OCI-LY3 (cell line): ENCODE measurements around the gene TIAM2.

Experiments
- H2AFZ ChIP-seq: fragments of 200-600, 300-600 bp; shearing (Covaris generic); 2 replicates; pipeline ENCODE4 v1.6.0; 2014; ENCODE audit warnings: antibody characterized with exemption, low read depth, low read length
- H3K27ac ChIP-seq: fragments of 200-600, 300-600 bp; sonication (generic); 2 replicates; pipeline ENCODE4 v1.5.1; 2014; ENCODE audit warnings: mild to moderate bottlenecking, low read length, moderate library complexity, mixed read lengths
- H3K27me3 ChIP-seq: fragments of 200-600, 300-600 bp; sonication (generic); 2 replicates; pipeline ENCODE4 v1.6.1; 2014; ENCODE audit warnings: low read depth, low read length, mixed read lengths
- H3K36me3 ChIP-seq: fragments of 200-600, 300-600 bp; sonication (generic); replicated peaks from 2 replicates; pipeline ENCODE3; 2014; ENCODE audit warnings: low read depth, low read length, mixed read lengths
- H3K4me1 ChIP-seq: fragments of 300-600, 200-600 bp; sonication (generic); 2 replicates; pipeline ENCODE4 v1.6.1; 2014; ENCODE audit warnings: low read length, mixed read lengths
- H3K4me2 ChIP-seq: fragments of 200-600, 300-600 bp; sonication (generic); 2 replicates; pipeline ENCODE4 v1.6.1; 2014; ENCODE audit warnings: low read length, mixed read lengths
- H3K4me3 ChIP-seq: fragments of 300-600, 200-600 bp; sonication (generic); 2 replicates; pipeline ENCODE4 v1.5.1; 2014; ENCODE audit warnings: antibody characterized with exemption, mild to moderate bottlenecking, low read length, moderate library complexity
- H3K79me2 ChIP-seq: fragments of 300-600, 200-600 bp; shearing (Covaris generic); 2 replicates; pipeline ENCODE4 v1.6.1; 2014; ENCODE audit warnings: mild to moderate bottlenecking, low read length, mixed read lengths
- H3K9ac ChIP-seq: fragments of 300-600, 200-600 bp; shearing (Covaris generic); 2 replicates; pipeline ENCODE4 v1.6.0; 2014; ENCODE audit warnings: mild to moderate bottlenecking, low read length, moderate library complexity
- H3K9me3 ChIP-seq: fragments of 200-600, 300-600 bp; shearing (Covaris generic); 2 replicates; pipeline ENCODE4 v1.6.1; 2014; ENCODE audit warnings: low read length, mixed read lengths; ENCODE audit not compliant: insufficient read depth
- H4K20me1 ChIP-seq: fragments of 200-600, 300-600 bp; sonication (generic); 2 replicates; pipeline ENCODE4 v1.6.1; 2016; ENCODE audit warnings: low read length, mixed read lengths; ENCODE audit not compliant: insufficient read depth
- CTCF ChIP-seq: fragments of 200-600, 300-600 bp; sonication (generic); IDR thresholded peaks from 2 replicates; pipeline ENCODE4 v1.5.1; 2014; ENCODE audit warnings: antibody characterized with exemption, low read length, low read depth
- EZH2phosphoT487 ChIP-seq: fragments of 200-600 bp; shearing (Covaris generic); IDR thresholded peaks from 2 replicates; pipeline ENCODE4 v1.6.1; 2018; ENCODE audit warnings: antibody characterized with exemption, mixed run types, low read depth

TIAM2 gene

DNA sequence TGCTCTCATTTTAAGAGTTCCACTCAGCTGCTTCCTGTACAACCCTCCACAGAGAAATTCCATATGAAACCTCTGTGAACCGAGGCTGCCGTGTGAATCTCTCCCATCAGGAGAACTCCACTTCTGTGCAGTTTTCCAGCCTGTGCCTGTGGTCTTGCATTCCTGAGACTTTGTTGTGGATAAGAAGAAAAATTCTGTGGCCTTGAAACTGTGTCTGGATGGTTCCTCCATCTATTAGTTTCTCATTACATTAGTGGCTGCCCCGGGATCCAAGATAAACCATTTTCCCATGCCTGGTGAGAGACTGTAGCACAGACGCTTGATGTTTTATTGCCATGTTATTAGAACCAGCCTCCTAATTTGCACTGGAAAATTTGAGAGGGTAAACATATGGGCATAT, 40.8 kb upstream of the TIAM2 start:
- Histone ChIP-seq H3K27ac (no peak overlapping the region), H2AFZ (no peak overlapping the region), H3K79me2 (no peaks in the 10 kb centered on the region), H3K4me3 (no peak overlapping the region), H3K4me2 (no peak overlapping the region), H4K20me1 (no peaks in the 10 kb centered on the region), H3K36me3 (no peaks in the 10 kb centered on the region), H3K9ac (no peak overlapping the region), H3K9me3 (no peaks in the 10 kb centered on the region), H3K27me3 (no peaks in the 10 kb centered on the region), H3K4me1 (peaks cover 18% of the 10 kb centered on the region)
- no peak for TF ChIP-seq CTCF
- TF ChIP-seq EZH2phosphoT487: no peak

GRCh38 chr6:154956771-154957522, 38.2 kb upstream of the TIAM2 start:
- TF ChIP-seq EZH2phosphoT487 (no peak), CTCF (no peak)
- Histone ChIP-seq H3K4me3 (no peak overlapping the region), H3K9me3 (no peaks in the 10 kb centered on the region)

GRCh38 chr6:154958469-154958868, 36.6 kb upstream of the TIAM2 start:
- Histone ChIP-seq H3K27ac (no peak overlapping the region), H3K4me1 (no peaks in the 10 kb centered on the region), H4K20me1 (no peaks in the 10 kb centered on the region), H2AFZ (no peak overlapping the region), H3K36me3 (no peaks in the 10 kb centered on the region), H3K27me3 (no peaks in the 10 kb centered on the region), H3K9ac (no peak overlapping the region), H3K4me3 (no peak overlapping the region), H3K9me3 (no peaks in the 10 kb centered on the region), H3K4me2 (no peak overlapping the region), H3K79me2 (no peaks in the 10 kb centered on the region)
- TF ChIP-seq CTCF (no peak), EZH2phosphoT487 (no peak)

More at GRCh38 chr6:154956771-154957522, 38.2 kb upstream of the TIAM2 start:
- H3K79me2 ChIP-seq: no peaks in the 10 kb centered on the region
- no peaks in the 10 kb centered on the region for H4K20me1 ChIP-seq
- H3K4me1 ChIP-seq: peaks cover 4% of the 10 kb centered on the region
- H3K36me3 ChIP-seq: no peaks in the 10 kb centered on the region
- H3K27me3 ChIP-seq: no peaks in the 10 kb centered on the region
- no peak overlapping the region for H2AFZ ChIP-seq
- no peak overlapping the region for H3K4me2 ChIP-seq
- no peak overlapping the region for H3K27ac ChIP-seq
- no peak overlapping the region for H3K9ac ChIP-seq

- Histone ChIP-seq H3K9ac (no peak overlapping the region), H2AFZ (no peak overlapping the region), H3K27ac (no peak overlapping the region), H3K9me3 (no peaks in the 10 kb centered on the region), H4K20me1 (no peaks in the 10 kb centered on the region), H3K79me2 (no peaks in the 10 kb centered on the region), H3K4me2 (no peak overlapping the region), H3K27me3 (no peaks in the 10 kb centered on the region), H3K36me3 (no peaks in the 10 kb centered on the region), H3K4me1 (no peaks in the 10 kb centered on the region), H3K4me3 (no peak overlapping the region)
- TF ChIP-seq EZH2phosphoT487 (no peak), CTCF (no peak)
These were observed 34.7 kb upstream of the TIAM2 start for GRCh38 chr6:154960299-154960843.
